Skin epidermis (tissue), 12 donors: ENCODE results near the gene SLC16A4.
A peak's percentile ranks its signal among the peaks of the same experiment; 100 is the strongest.

ENCODE experiments used
- H3K27ac ChIP-seq, 21 experiments: fragments of 200-600 bp; sonication (generic) in 11 of 21; one replicate each; pipeline ENCODE4 v1.5.0; 2020; ENCODE audit warnings: mild to moderate bottlenecking in 3 of 21, inconsistent platforms in 2 of 21, moderate library complexity in 2 of 21
- H3K4me3 ChIP-seq, 7 experiments: fragments of 200-600 bp; sonication (generic) in 2 of 7; one replicate each; pipeline ENCODE4 v1.5.0; 2020; ENCODE audit warnings: inconsistent platforms in 2 of 7, mild to moderate bottlenecking in 2 of 7, moderate library complexity in 1 of 7

Gene SLC16A4

GRCh38 chr1:110375490-110375889 is 15.3 kb downstream of the SLC16A4 start:
- Histone ChIP-seq H3K27ac (no peak overlapping the region), H3K4me3 (no peak overlapping the region)

GRCh38 chr1:110370827-110371226 is 20.0 kb downstream of the SLC16A4 start:
- Histone ChIP-seq H3K4me3 (no peak overlapping the region), H3K27ac (no peak overlapping the region)

- no peak overlapping the region for H3K4me3 ChIP-seq
- no peak overlapping the region for H3K27ac ChIP-seq
Observed at GRCh38 chr1:110364221-110364620, 26.6 kb downstream of the SLC16A4 start.

- H3K4me3 ChIP-seq, result no peak overlapping the region
- no peak overlapping the region for H3K27ac ChIP-seq
Observed at GRCh38 chr1:110361856-110362255, 29.0 kb downstream of the SLC16A4 start.

GRCh38 chr1:110360431-110360830 is 30.4 kb downstream of the SLC16A4 start:
- Histone ChIP-seq H3K27ac (no peak overlapping the region), H3K4me3 (no peak overlapping the region)

- no peak overlapping the region for H3K27ac ChIP-seq
- no peak overlapping the region for H3K4me3 ChIP-seq
Observed at GRCh38 chr1:110356379-110356778, 34.4 kb downstream of the SLC16A4 start.

GRCh38 chr1:110355321-110355720 is 35.5 kb downstream of the SLC16A4 start:
- no peak overlapping the region for H3K4me3 ChIP-seq
- H3K27ac ChIP-seq, result no peak overlapping the region

GRCh38 chr1:110350360-110350759 is 40.5 kb downstream of the SLC16A4 start:
- H3K4me3 ChIP-seq, result no peak overlapping the region
- no peak overlapping the region for H3K27ac ChIP-seq

GRCh38 chr1:110348771-110349170 is 42.1 kb downstream of the SLC16A4 start:
- Histone ChIP-seq H3K27ac (peak overlapping the region in 1 of 21 experiments; percentile 8), H3K4me3 (no peak overlapping the region)

GRCh38 chr1:110348050-110348449 is 42.8 kb downstream of the SLC16A4 start:
- H3K27ac ChIP-seq, result peak overlapping the region in 1 of 21 experiments; percentile 8
- H3K4me3 ChIP-seq, result no peak overlapping the region

- no peak overlapping the region for H3K4me3 ChIP-seq
- H3K27ac ChIP-seq, result no peak overlapping the region
Observed at GRCh38 chr1:110347182-110347893, 43.5 kb downstream of the SLC16A4 start.

GRCh38 chr1:110346690-110347089 is 44.1 kb downstream of the SLC16A4 start:
- Histone ChIP-seq H3K4me3 (no peak overlapping the region), H3K27ac (no peak overlapping the region)

- H3K4me3 ChIP-seq, result no peak overlapping the region
- no peak overlapping the region for H3K27ac ChIP-seq
Observed at GRCh38 chr1:110345480-110345879, 45.3 kb downstream of the SLC16A4 start.

GRCh38 chr1:110344152-110344551 is 46.7 kb downstream of the SLC16A4 start:
- H3K4me3 ChIP-seq, result no peak overlapping the region

GRCh38 chr1:110343249-110343648 is 47.6 kb downstream of the SLC16A4 start:
- no peak overlapping the region for H3K4me3 ChIP-seq
- H3K27ac ChIP-seq, result no peak overlapping the region

More at GRCh38 chr1:110344152-110344551, 46.7 kb downstream of the SLC16A4 start:
- H3K27ac ChIP-seq, result peak overlapping the region in 1 of 21 experiments; percentile 13

- H3K4me3 ChIP-seq, result no peak overlapping the region
Observed at GRCh38 chr1:110341872-110342331, 48.9 kb downstream of the SLC16A4 start.

GRCh38 chr1:110341146-110341871 is 49.5 kb downstream of the SLC16A4 start:
- Histone ChIP-seq H3K4me3 (no peak overlapping the region), H3K27ac (no peak overlapping the region)

More at GRCh38 chr1:110341872-110342331, 48.9 kb downstream of the SLC16A4 start:
- H3K27ac ChIP-seq, result no peak overlapping the region

GRCh38 chr1:110340207-110340468 is 50.7 kb downstream of the SLC16A4 start:
- Histone ChIP-seq H3K4me3 (peak overlapping the region; percentile 76 to 96 (median 89)), H3K27ac (peak overlapping the region in 19 of 21 experiments; percentile 71 to 98 (median 91))

GRCh38 chr1:110339407-110340206 is 51.2 kb downstream of the SLC16A4 start:
- Histone ChIP-seq H3K27ac (peak overlapping the region; percentile 6 to 98 (median 89)), H3K4me3 (peak overlapping the region; percentile 76 to 96 (median 89))

GRCh38 chr1:110338886-110339406 is 51.9 kb downstream of the SLC16A4 start, which contains the start of gene RBM15:
Gene RBM15, plus strand, starts transcription at chr1:110339377. Its CDS starts 29 bp downstream, at chr1:110339406.
- H3K4me3 ChIP-seq, result peak within 1 kb of the TSS; percentile 76 to 96 (median 89)
- peak within 1 kb of the TSS; percentile 50 to 99 (median 97) for H3K27ac ChIP-seq
